H1 (cell line): Measurements from ENCODE around the gene TRAPPC2. TPM values are rescaled to one million over a fixed set of nuclear protein-coding genes. Genes with fewer than 3 reads are reported as not detected.

Experiments
- CTCF ChIA-PET: fragments of 300-600 bp; sonication (Branson Sonifier 250); formaldehyde crosslinking; loops from one replicate; lab custom pipeline; 2021; ENCODE audit not compliant: partially characterized antibody; lab: Charles Lee
- POLR2A ChIA-PET: fragments of 300-600 bp; sonication (Branson Sonifier 250); formaldehyde crosslinking; loops from one replicate; lab custom pipeline; 2021; ENCODE audit warnings: inconsistent platforms; ENCODE audit not compliant: partially characterized antibody; lab: Charles Lee
- DNase-seq, 2 experiments: peaks; one replicate each; pipeline versions ENCODE4 v3.0.0 to v3.0.0-alpha.2; 2010 to 2022; ENCODE audit warnings: low spot score in 2 of 2, low read depth in 1 of 2, mixed read lengths in 1 of 2
- FAIRE-seq: peaks from 2 replicates; lab custom pipeline; 2011; peaks lifted over from hg19 to GRCh38; lab: Jason Lieb, UNC
- H2AFZ ChIP-seq: 2 replicates; pipeline ENCODE4 v1.8.1; 2012; ENCODE audit warnings: low read length, inconsistent platforms
- H2AK5ac ChIP-seq: 2 replicates; pipeline ENCODE4 v1.6.1; 2013; ENCODE audit warnings: low read depth, low read length
- H2BK120ac ChIP-seq: replicated peaks from 2 replicates; pipeline ENCODE3; 2013; ENCODE audit warnings: low read depth, low read length, inconsistent platforms
- H2BK12ac ChIP-seq: 2 replicates; pipeline ENCODE4 v1.6.1; 2013; ENCODE audit warnings: low read depth, low read length
- H2BK15ac ChIP-seq: 2 replicates; pipeline ENCODE4 v1.6.1; 2013; ENCODE audit warnings: low read length
- H2BK20ac ChIP-seq: 2 replicates; pipeline ENCODE4 v1.6.1; 2013; ENCODE audit warnings: low read length
- H2BK5ac ChIP-seq: 2 replicates; pipeline ENCODE4 v1.6.1; 2013; ENCODE audit warnings: low read depth, low read length
- H3K14ac ChIP-seq: 2 replicates; pipeline ENCODE4 v1.6.1; 2013; ENCODE audit warnings: inconsistent platforms; ENCODE audit not compliant: insufficient read length
- H3K18ac ChIP-seq: 2 replicates; pipeline ENCODE4 v1.6.1; 2013; ENCODE audit warnings: low read length; ENCODE audit errors: extremely low read depth
- H3K23ac ChIP-seq: 2 replicates; pipeline ENCODE4 v1.6.1; 2013; ENCODE audit warnings: inconsistent platforms; ENCODE audit not compliant: insufficient read length
- H3K23me2 ChIP-seq: 2 replicates; pipeline ENCODE4 v1.6.1; 2013; ENCODE audit warnings: low read depth, low read length
- H3K27ac ChIP-seq: 2 replicates; pipeline ENCODE4 v1.6.1; 2011; ENCODE audit warnings: low read depth, low read length, inconsistent platforms
- H3K27me3 ChIP-seq, 4 experiments: replicated peaks in 1 of 4; 1 replicate in 1 of 4; 2 replicates in 3 of 4; pipeline versions ENCODE4 v1.6.1 to v1.8.1; 2011 to 2013; ENCODE audit warnings: low read length in 3 of 4, mild to moderate bottlenecking in 3 of 4, inconsistent platforms in 2 of 4, mixed read lengths in 2 of 4, moderate library complexity in 1 of 4; ENCODE audit not compliant: control insufficient read depth in 3 of 4, insufficient read depth in 3 of 4; ENCODE audit errors: extremely low read depth in 1 of 4
- H3K36me3 ChIP-seq, 4 experiments: 2 replicates each; pipeline versions ENCODE4 v1.6.1 to v1.8.1; 2011 to 2013; ENCODE audit warnings: mild to moderate bottlenecking in 4 of 4, low read length in 3 of 4, moderate library complexity in 2 of 4, control low read depth in 1 of 4, inconsistent platforms in 1 of 4; ENCODE audit not compliant: insufficient read depth in 4 of 4, control insufficient read depth in 2 of 4
- H3K4ac ChIP-seq: replicated peaks from 2 replicates; pipeline ENCODE3; 2013; ENCODE audit warnings: low read length, low read depth, mixed read lengths, inconsistent platforms; ENCODE audit not compliant: insufficient read length
- H3K4me1 ChIP-seq, 4 experiments: replicated peaks in 1 of 4; 1 replicate in 1 of 4; 2 replicates in 3 of 4; pipeline versions ENCODE4 v1.6.1 to v1.8.1; 2011 to 2013; ENCODE audit warnings: low read length in 3 of 4, inconsistent platforms in 2 of 4, mixed read lengths in 1 of 4; ENCODE audit not compliant: insufficient read depth in 4 of 4, control insufficient read depth in 3 of 4
- H3K4me2 ChIP-seq, 2 experiments: 2 replicates each; pipeline versions ENCODE4 v1.6.1 to v1.8.1; 2011 to 2013; ENCODE audit warnings: low read depth in 2 of 2, low read length in 2 of 2, control low read depth in 1 of 2, inconsistent platforms in 1 of 2, mild to moderate bottlenecking in 1 of 2; ENCODE audit not compliant: insufficient read depth in 1 of 2
- H3K4me3 ChIP-seq, 4 experiments: fragments of 200-600, 300-600 bp in 1 of 4; sonication (generic), shearing (Covaris generic), sonication (Bioruptor Twin) in 1 of 4; 2 replicates each; pipeline versions ENCODE4 v1.5.1 to v1.8.1; 2011 to 2016; ENCODE audit warnings: low read length in 4 of 4, low read depth in 3 of 4, control low read depth in 2 of 4, inconsistent platforms in 2 of 4, mild to moderate bottlenecking in 2 of 4, mixed read lengths in 1 of 4, moderate library complexity in 1 of 4; ENCODE audit not compliant: insufficient read depth in 2 of 4; ENCODE audit errors: extremely low read depth in 1 of 4
- H3K56ac ChIP-seq: replicated peaks from 2 replicates; pipeline ENCODE3; 2013; ENCODE audit warnings: low read depth, mild to moderate bottlenecking, mixed read lengths, low read length, inconsistent platforms; ENCODE audit not compliant: insufficient read length
- H3K79me1 ChIP-seq: 2 replicates; pipeline ENCODE4 v1.6.1; 2013; ENCODE audit warnings: low read depth, low read length, control low read depth
- H3K79me2 ChIP-seq, 2 experiments: 2 replicates each; pipeline versions ENCODE4 v1.6.1 to v1.8.1; 2012 to 2013; ENCODE audit warnings: low read length in 2 of 2, mild to moderate bottlenecking in 2 of 2, inconsistent platforms in 1 of 2; ENCODE audit not compliant: insufficient read depth in 2 of 2, control insufficient read depth in 1 of 2
- H3K9ac ChIP-seq, 4 experiments: replicated peaks in 1 of 4; 1 replicate in 1 of 4; 2 replicates in 3 of 4; pipeline versions ENCODE4 v1.6.1 to v1.8.1; 2011 to 2013; ENCODE audit warnings: low read depth in 3 of 4, low read length in 3 of 4, control low read depth in 2 of 4, mild to moderate bottlenecking in 2 of 4, moderate library complexity in 2 of 4, inconsistent platforms in 1 of 4; ENCODE audit errors: extremely low read depth in 1 of 4
- H3K9me3 ChIP-seq, 2 experiments: 2 replicates each; pipeline versions ENCODE4 v1.6.1 to v1.8.1; 2012 to 2013; ENCODE audit warnings: mild to moderate bottlenecking in 2 of 2, moderate library complexity in 2 of 2, control low read depth in 1 of 2, inconsistent platforms in 1 of 2, low read depth in 1 of 2, low read length in 1 of 2, mixed read lengths in 1 of 2; ENCODE audit not compliant: insufficient read depth in 2 of 2
- H4K20me1 ChIP-seq, 2 experiments: replicated peaks in 1 of 2; 2 replicates each; pipeline versions ENCODE3 to v1.8.1; 2011 to 2013; ENCODE audit warnings: inconsistent platforms in 2 of 2, low read length in 2 of 2, mild to moderate bottlenecking in 1 of 2; ENCODE audit not compliant: insufficient read depth in 2 of 2, control insufficient read depth in 1 of 2
- H4K5ac ChIP-seq: 2 replicates; pipeline ENCODE4 v1.6.1; 2013; ENCODE audit warnings: low read length, low read depth, mixed read lengths, inconsistent platforms; ENCODE audit not compliant: insufficient read length
- H4K8ac ChIP-seq: 2 replicates; pipeline ENCODE4 v1.8.0; 2013; ENCODE audit warnings: mild to moderate bottlenecking, moderate library complexity, low read length, inconsistent platforms; ENCODE audit not compliant: insufficient read depth; ENCODE audit errors: extremely low read depth
- H4K91ac ChIP-seq: replicated peaks from 2 replicates; pipeline ENCODE3; 2013; ENCODE audit warnings: low read length, mixed read lengths, inconsistent platforms; ENCODE audit not compliant: insufficient read length
- CREB1 ChIP-seq: IDR thresholded peaks from 2 replicates; pipeline ENCODE4 v1.6.1; 2012; ENCODE audit warnings: inconsistent platforms
- JUND ChIP-seq: IDR thresholded peaks from 2 replicates; pipeline ENCODE4 v1.6.1; 2011; ENCODE audit warnings: mild to moderate bottlenecking, improper control_type of control experiment, low read length
- KDM1A ChIP-seq: fragments of 200-600, 300-600 bp; sonication (generic); IDR thresholded peaks from 2 replicates; pipeline ENCODE4 v1.7.1; 2016; ENCODE audit warnings: mild to moderate bottlenecking, low read length, borderline replicate concordance
- MAFK ChIP-seq: IDR thresholded peaks from 2 replicates; pipeline ENCODE4 v1.6.1; 2012; ENCODE audit warnings: low read depth, mild to moderate bottlenecking, improper control_type of control experiment, low read length
- RAD21 ChIP-seq, 2 experiments: IDR thresholded peaks in 1 of 2; conservative IDR thresholded peaks in 1 of 2; 2 replicates each; pipeline ENCODE4 v1.6.1; 2011; ENCODE audit warnings: low read depth in 2 of 2, low read length in 2 of 2, improper control_type of control experiment in 1 of 2, inconsistent platforms in 1 of 2, mild to moderate bottlenecking in 1 of 2, moderate library complexity in 1 of 2
- RXRA ChIP-seq: IDR thresholded peaks from 2 replicates; pipeline ENCODE4 v1.6.1; 2011; ENCODE audit warnings: low read depth, mild to moderate bottlenecking, low read length, moderate library complexity; ENCODE audit not compliant: insufficient read depth
- SAP30 ChIP-seq: fragments of 300-600 bp; sonication (generic); IDR thresholded peaks from 2 replicates; pipeline ENCODE4 v1.7.1; 2012; ENCODE audit warnings: low read length, moderate library complexity, mild to moderate bottlenecking, inconsistent platforms; ENCODE audit not compliant: insufficient read depth, insufficient replicate concordance
- SIRT6 ChIP-seq: IDR thresholded peaks from one replicate; pipeline ENCODE4 v1.7.1; 2012; ENCODE audit warnings: low read length, inconsistent platforms
- SP2 ChIP-seq: IDR thresholded peaks from 2 replicates; pipeline ENCODE4 v1.6.1; 2012; ENCODE audit warnings: mild to moderate bottlenecking, low read length, inconsistent platforms
- polyA plus RNA-seq, 7 experiments: library from polyadenylated mRNA; depleted of rRNA in 3 of 7; stranded (reverse) in 5 of 7; unstranded in 2 of 7; fragments of >200 nt in 5 of 7; fragments of 200-250 nt in 2 of 7; gene quantifications; 1 replicate in 5 of 7; 2 replicates in 1 of 7; 4 replicates in 1 of 7; pipeline versions ENCODE4 v1.2.1 to v1.2.3, GENCODE V29; 2011 to 2013; ENCODE audit warnings: missing spikeins in 2 of 7, mixed read lengths in 2 of 7
- total RNA-seq: library from RNA; stranded (reverse); fragmentation: NEBNext Ultra II Directional; extraction: Animal tissue kit (Norgen Biotek cat#: 25700); gene quantifications from 2 replicates; pipeline ENCODE4 v1.2.1, GENCODE V29; 2021

Gene TRAPPC2
- total and polyA plus RNA-seq, 2 of the 8 experiments (the other 6 are each of a cell fraction or from before 2014, with no cell fraction given), result 6.7 to 10.8 TPM

- no peak for FAIRE-seq
- no peak for TF ChIP-seq RXRA
- no peak for TF ChIP-seq RAD21 (IDR thresholded peaks at IDR 0.05 in 1 of 2, conservative IDR thresholded peaks at IDR 0.05 in 1 of 2; ENCODE audit: low read depth in 2 of 2, low read length in 2 of 2)
- TF ChIP-seq SAP30, result no peak
- no peak for TF ChIP-seq SP2
- TF ChIP-seq SIRT6, result no peak
- TF ChIP-seq JUND, result no peak
- no peak for TF ChIP-seq KDM1A
- TF ChIP-seq MAFK, result no peak
- TF ChIP-seq CREB1, result no peak
Measured at GRCh38 chrX:13750812-13751211, 16.4 kb upstream of the TRAPPC2 start.

More at GRCh38 chrX:13750812-13751211, 16.4 kb upstream of the TRAPPC2 start:
- no peak overlapping the region for H2BK5ac ChIP-seq
- H4K91ac ChIP-seq, result no peak overlapping the region
- H3K4me3 ChIP-seq, result no peak overlapping the region
- no peak overlapping the region for H3K56ac ChIP-seq
- H3K27ac ChIP-seq, result no peak overlapping the region
- no peaks in the 10 kb centered on the region for H3K27me3 ChIP-seq
- H2AK5ac ChIP-seq, result no peak overlapping the region
- H4K8ac ChIP-seq, result no peak overlapping the region
- H2AFZ ChIP-seq, result no peak overlapping the region
- no peak overlapping the region for H3K14ac ChIP-seq
- CTCF ChIA-PET, result interaction anchor here (0.7 to 5.1 kb wide), 6 partner anchors 10 to 285 kb away, joined by 3 to 17 read pairs (median 4); no protein-coding TSS in a partner anchor
- H2BK120ac ChIP-seq, result no peak overlapping the region
- H3K79me1 ChIP-seq, result no peaks in the 10 kb centered on the region
- no peak overlapping the region for H2BK20ac ChIP-seq
- no peak overlapping the region for H2BK15ac ChIP-seq
- no peak overlapping the region for H3K4ac ChIP-seq
- H2BK12ac ChIP-seq, result no peak overlapping the region
- peaks cover 0 to 2% (median 0%) of the 10 kb centered on the region in 4 experiments; a peak in 1 of 7 replicates for H3K4me1 ChIP-seq
- no peak overlapping the region for H4K5ac ChIP-seq
- no peak for DNase-seq
- peaks cover 0 to 54% (median 7%) of the 10 kb centered on the region in 4 experiments for H3K36me3 ChIP-seq
- POLR2A ChIA-PET, result interaction anchor here (1.5 kb wide), 1 partner anchor 17 kb away, joined by 3 read pairs; no protein-coding TSS in a partner anchor
- H3K4me2 ChIP-seq, result no peak overlapping the region
- no peak overlapping the region for H3K18ac ChIP-seq
- H3K23me2 ChIP-seq, result no peaks in the 10 kb centered on the region
- no peak overlapping the region for H3K9ac ChIP-seq
- no peaks in the 10 kb centered on the region for H3K79me2 ChIP-seq
- peaks cover 0 to 2% of the 10 kb centered on the region in 2 experiments for H4K20me1 ChIP-seq
- no peaks in the 10 kb centered on the region for H3K9me3 ChIP-seq
- no peak overlapping the region for H3K23ac ChIP-seq
